T1000 (cell line): ENCODE measurements around the gene RPS18.
"Not testable (repeated sequence)": the region's sequence is repeated elsewhere in the genome, so short reads cannot be mapped to it uniquely, and the experiment has no call there.

ENCODE experiments used
- DNase-seq: peaks from one replicate; lab custom pipeline; 2025; ENCODE audit warnings: mixed read lengths; lab: John Stamatoyannopoulos, UW

Gene RPS18

DNA sequence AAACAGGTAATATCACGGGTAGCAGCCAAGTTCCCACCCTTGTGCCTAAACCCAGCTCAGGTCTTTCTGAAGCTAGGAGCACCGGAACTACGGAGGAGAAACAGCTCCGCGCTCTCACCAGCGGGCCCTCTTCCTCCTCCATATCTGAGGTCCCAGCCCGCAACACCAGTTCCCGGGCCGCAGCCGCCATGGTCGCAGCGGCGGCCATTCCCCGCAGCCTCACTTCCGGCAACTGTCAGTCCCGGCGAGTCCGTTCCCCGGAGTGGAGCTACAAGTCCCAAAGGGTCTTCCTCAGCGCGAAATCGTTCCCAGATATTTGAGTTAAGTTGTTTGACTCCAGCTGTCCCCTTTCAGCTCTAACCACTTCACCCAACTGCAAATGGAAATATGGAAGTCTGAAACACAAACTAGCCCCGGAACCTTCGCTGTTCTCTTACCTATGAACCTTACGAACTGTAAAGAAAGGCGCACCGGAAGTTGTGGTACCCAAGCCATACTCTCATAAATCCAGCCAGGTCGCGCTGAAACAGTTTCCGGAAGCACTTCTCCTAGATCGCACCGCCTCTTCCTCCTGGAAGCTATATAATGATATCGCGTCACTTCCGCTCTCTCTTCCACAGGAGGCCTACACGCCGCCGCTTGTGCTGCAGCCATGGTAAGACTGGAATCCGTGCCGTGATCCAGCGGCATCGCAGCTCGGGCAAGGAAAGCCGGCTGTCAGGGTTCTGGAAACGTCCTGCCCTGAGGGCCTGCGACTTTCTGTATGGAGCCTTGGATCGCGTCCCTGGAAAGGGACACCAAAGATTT, at the start of gene RPS18, which contains the start of gene VPS52:
RPS18 (plus strand) TSS at position 608 of the 807 bp plus-strand sequence; CDS start at position 653, 45 bp downstream.
VPS52 (minus strand) TSS at position 409 of the 807 bp plus-strand sequence; CDS start at position 208, 201 bp downstream.
- DNase-seq, result peak; percentile 93

DNA sequence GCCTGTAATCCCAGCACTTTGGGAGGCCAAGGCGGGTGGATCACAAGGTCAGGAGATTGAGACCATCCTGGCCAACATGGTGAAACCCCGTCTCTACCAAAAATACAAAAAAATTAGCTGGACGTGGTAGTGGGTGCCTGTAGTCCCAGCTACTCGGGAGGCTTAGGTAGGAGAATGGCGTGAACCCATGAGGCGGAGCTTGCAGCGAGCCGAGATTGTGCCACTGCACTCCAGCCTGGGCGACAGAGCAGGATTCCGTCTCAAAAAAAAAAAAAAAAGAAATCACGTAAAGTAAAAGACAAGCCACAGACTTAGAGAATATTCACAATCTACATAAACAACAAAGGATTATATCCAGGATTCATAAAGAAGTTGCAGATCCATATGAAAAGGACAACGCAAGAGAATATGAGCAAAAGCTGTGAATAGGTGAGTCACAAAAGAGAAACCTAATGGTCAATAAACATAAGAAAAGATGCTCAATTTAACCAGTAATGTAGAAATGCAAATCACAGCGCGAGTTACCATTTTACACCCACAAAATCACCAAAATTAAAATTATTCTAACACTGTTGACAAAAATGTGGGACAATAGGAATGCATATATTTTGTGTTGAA, 45.3 kb upstream of the RPS18 start:
- DNase-seq, result not testable (repeated sequence)

DNA sequence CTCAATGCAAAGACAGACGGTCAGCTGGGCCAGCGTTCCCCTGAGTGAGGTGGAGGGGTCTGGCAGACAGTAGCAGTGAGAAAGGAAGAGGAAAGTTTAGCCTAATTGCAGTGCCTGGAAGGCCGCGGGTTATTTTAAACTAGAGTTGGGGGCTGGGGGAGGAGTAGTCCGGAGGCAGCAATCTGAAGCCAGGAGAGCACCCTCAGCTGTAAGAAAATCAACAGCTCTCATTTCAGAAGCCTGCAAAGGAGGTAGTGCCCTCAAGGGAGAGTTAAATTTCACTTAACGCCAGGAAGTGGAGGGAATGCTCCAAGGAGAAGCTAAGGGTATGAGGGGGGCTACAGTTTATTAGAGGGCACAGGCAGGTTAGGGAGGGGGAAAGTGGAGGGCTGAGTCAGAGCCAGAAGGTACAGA, 36.6 kb upstream of the RPS18 start:
- no peak for DNase-seq

DNA sequence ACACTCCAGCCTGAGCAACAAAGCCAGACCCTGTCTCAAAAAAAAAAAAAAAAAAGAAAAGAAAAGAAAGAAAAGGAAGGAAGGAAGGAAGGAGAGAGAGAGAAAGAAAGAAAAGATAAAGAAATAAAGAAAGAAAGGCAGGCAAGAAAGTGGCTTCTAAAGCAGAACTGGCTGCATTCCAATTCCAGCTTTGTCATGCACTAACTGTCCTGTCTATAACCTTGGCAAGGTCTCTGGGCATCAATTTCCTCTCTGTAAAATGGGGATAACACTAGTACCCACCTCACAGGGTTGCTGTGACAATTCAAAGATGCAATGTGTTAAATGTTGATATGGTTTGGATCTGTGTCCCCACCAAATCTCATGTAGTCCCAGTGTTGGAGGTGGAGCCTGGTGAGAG, 35.5 kb upstream of the RPS18 start:
- no peak for DNase-seq

DNA sequence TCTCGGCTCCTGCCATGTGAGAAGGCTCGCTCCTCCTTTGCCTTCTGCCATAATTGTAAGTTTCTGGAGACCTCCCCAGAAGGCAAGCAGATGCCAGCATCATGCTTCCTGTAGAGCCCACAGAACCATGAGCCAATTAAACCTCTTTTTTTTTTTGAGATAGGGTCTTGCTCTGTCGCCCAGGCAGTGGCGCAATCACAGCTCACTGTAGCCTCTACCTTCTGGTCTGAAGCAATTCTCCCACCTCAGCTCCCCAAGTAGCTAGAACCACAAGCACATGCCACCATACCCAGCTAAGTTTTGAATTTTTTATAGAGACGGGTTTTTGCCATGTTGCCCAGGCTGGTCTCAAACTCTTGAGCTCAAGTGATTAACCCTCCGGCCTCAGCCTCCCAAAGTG, 35.0 kb upstream of the RPS18 start:
- DNase-seq, result no peak

DNA sequence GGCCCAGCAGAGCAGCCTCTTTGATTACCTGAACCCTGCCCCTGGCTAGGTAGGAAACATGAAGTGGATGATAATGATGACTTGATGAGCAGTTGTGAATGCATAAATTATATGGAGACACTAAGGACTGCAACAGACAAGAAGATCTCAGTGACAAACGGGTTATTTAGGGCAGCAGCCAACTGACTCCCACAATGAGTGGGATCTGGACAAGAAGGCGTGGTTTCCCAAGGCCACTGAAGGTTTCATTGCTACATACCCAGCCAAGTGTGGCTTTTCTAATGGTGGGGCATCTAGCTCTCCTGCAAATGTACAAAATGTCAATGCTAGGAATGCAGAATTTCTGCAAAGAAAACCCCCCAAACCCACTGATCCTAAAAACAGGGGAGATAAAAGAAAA, 34.1 kb upstream of the RPS18 start:
- no peak for DNase-seq

DNA sequence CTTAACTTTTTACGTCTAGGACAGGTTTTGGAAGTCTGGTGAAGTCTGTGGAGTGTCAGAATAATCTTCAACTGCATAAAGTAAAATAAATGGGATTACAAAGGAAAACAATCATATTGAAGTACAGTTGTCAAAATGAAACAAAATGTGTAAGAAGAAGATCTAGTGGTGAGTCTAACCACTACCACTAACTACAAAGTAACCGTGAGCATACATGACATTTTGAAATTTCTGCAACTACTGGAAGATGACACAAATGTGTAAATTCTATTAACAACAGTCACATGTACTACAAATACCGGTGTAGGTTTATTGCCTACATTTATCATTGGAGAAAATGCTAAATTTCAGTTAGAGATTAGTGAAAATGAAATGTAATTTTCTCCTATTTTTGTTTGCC, 29.9 kb upstream of the RPS18 start:
- DNase-seq, result no peak

DNA sequence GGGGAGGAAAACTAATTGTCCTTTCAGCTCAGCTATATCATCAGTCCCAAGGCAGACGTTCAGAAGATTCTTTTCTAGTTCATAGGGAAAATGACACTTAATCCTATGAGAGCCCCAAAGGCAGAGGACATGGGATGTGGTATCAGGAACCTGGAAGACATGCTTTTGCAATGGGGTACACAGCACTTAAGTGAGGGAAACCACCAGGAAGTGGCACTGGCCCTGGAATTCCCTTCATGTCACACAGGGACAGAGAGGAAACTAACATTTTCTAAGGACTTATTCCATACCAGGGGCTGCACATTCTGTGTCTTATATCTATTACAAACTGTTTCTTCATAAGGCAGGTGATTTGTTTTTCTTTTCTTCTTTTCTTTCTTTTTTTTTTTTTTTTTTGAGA, 28.4 kb upstream of the RPS18 start:
- no peak for DNase-seq

DNA sequence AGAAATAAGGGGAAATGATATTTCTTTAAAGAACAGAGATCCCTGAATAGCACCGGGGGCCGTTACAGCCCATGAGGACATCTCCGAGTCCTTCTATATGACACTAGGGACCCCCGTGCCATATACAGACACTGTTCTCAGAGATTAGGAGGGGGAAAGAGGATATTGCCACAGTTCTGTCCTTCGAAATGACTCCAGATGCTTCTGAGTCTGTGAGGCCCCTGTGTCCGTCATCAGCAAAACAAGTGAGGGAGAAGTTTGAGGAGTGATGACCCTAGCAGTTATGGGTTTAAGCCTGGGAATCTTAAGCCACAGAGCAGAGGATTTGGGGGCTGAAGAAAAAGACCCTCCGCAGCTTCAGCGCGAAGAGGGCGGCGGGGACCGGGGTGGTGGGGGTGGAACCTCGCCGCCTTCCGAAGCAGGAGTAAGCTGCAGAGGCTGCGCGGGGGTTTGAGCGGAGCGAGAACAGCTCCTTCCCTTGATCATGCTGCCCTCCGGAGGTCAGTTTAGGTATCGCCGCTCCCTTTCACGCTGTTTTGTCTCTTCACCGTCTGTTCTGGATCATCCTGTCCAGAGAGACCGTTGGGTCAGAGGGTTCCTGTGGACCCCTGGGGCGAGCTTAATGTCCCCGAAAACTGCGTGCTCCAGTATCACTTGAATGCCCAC, 23.8 kb upstream of the RPS18 start:
- peak; percentile 77 for DNase-seq

DNA sequence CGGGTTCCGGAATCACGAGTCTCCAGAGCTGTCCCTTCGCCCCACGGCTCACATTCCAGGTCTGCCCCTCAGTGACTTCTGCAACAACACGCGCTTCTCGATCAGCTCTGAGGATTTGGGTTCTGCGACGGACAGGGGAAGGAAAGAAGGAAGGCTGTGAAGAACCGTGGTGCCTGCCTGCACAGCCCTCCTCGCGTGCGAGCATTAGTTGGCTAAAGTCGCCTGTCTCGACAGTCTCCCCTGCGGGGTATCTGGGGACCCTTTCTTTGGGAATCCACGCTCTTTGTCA, 23.3 kb upstream of the RPS18 start:
- DNase-seq, result no peak

DNA sequence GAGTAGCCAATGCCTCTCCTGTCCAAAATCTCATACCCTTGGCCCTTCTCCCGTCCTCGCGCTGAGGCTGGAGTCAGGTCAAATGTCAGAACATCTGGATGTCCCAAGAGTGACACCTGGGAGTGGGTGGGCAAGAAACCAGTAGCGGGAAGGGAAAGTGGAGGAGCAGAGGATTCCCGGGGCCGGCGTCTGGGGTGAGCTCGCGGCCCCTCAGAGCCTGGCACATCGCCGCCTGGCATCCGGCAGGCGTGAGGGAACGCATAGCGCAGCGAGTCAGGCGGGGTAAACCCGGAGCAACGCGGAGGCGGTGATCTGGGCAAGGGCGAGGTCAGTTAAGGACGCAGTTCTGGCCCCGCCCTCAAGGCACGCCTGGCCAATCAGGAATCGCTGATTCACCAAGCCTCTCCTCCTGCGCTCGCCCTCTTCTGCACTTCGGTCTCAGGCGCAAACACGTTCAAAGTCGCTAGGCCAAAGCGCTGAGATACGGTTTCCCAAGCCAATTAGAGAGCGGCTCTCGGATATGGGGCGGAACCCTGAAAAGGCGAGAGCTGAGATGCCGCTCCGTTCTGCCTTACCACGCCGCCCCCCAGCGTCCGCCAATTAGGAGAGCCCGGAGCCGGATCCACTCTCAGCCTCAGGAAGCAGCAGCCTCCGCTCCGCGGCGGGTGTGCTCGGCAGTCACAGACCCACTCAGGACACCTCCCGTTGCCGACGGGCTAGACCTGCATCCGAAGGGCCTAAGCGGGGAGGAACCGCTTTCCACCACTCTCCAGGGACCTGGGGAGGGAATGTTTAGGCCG, 22.7 kb upstream of the RPS18 start:
- peak; percentile 93 for DNase-seq

DNA sequence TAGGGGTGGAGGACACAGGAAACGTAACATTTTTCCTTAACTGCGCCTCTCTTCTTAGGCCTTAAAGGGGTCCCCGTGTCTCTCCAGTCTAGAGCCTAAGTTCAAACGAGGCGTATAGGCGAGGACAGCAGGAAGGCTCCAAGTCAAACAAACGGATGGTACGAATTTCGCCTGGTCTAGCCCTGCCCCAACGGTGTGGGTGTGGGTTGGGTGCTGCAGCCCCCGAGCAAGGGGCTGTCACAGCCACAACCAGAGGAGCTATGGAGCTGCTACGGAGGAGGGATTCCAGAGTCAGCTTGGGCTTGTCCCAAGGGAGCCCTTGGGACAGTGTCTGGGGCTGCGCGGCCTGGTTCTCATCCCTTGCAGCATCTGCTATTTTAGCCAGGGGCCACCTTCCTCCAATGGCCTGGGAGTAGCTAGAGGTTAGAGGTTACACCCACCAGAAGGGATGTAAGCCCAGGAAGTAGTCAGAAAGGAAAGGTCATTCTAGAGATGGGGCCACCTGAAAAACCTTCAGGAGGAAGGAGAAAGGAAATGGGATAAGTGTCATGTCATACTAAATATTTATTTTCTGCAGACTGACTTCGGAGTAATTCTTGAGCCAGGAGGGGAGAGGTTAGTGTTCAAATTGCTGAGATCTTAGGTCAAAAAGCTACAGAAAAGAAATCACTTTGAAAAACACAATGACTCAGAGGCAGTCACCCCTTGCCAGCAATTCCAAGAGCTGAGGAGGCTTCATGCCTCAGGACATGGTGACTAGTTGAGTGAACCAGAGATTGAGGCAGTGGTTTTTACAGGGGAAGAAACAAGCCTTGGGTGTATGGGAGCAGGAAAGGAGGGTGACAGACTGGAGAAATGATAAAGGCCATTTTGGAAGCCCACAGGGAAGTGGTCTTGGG, 21.9 kb upstream of the RPS18 start:
- DNase-seq, result peak; percentile 57

DNA sequence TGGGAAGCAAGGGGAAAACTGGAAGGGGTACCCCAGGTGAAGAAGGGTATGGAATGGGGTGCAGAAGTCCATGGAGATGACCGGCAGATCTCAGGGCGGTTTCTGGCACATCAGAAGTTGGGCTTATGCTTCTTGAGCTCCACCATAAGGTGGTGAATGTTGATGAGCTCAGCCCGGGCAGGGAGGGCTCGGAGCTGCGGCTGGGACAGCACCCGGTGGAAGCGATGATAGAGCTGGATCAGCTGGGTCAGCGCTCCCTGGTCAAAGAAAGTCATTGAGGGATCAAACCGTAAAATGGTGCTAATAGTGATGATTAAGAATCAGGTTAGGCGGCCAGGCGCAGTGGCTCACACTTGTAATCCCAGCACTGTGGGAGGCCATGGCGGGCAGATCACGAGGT, 21.1 kb upstream of the RPS18 start:
- DNase-seq, result no peak

DNA sequence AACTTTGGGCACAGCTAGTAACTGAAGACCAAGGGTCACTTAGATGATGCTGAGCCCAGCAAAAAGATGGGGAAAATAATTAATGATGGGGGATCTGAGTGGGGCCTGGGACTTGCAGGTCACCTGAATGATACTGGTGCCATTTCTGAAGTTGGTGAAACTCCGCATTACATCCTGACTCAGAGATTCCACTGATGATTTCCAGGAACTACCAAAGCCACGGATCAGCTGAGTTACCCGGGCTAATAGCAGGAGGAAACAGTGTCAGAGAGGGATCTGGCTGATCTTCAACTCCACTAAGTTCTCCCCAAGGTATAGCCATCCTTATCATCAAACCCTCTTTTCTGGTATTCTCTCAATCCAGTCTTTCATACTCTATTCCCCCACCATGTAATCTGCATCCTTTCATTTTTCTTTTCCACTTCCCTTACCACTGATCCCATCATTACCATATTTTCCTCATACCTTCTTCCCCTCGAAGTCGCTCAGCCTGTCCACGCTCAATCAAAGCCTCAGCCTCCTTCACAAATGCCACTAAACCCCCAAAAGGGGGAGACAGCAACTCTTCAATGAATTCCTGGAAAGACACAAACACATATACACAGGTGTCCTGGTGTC, 20.4 kb upstream of the RPS18 start:
- DNase-seq, result no peak

DNA sequence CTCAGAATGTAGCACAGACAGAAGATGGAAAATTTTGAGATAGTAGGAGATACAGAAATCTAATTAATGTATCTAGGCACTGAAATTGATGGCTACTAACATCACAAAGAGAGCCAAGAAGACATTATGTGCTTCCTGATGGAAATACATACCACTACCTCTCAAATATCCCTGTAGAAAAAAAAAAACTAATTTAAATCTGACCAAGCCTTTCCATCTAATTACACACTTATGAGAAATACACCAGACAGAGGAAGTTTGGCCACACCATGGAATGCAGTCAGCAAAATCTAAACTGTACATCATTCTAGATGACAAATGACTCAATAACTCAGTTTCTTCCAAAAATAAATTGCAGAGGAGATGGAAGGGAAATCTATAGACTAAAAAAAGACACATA, 19.1 kb upstream of the RPS18 start:
- no peak for DNase-seq

DNA sequence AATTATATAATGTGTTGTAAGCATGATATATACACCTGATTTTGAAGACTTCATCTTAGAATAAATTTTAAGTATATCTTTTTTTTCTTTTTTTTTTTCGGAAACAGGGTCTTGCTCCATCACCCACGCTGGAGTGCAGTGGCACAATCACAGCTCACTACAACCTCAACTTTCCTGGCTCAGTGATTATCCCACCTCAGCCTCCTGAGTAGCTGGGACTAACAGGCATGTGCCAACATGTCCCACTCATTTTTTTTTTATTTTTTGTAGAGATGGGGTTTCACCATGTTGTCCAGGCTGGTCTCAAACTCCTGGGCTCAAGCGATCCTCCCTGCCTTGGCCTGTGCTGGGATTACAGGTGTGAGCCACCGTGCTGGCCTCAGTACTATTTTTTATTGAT, 17.3 kb upstream of the RPS18 start:
- DNase-seq, result no peak

DNA sequence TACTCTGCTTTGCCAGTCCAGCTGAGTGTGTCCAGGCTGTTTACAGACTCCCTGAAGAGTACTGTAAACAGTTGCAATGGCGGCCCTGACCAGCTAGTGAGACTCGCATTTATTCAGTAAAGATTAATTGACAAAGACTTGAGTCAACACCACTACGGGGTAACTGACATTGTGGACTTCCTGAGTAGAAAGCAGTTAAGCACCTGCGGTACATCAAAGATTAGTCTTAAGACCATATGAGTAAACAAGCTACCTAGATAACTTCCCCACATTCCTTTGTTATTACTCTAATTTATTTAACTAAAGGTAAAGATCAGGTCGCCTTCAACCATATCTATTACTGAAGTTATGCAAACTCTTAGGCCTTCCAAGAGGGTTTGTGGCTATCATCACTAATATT, 12.8 kb upstream of the RPS18 start:
- no peak for DNase-seq

DNA sequence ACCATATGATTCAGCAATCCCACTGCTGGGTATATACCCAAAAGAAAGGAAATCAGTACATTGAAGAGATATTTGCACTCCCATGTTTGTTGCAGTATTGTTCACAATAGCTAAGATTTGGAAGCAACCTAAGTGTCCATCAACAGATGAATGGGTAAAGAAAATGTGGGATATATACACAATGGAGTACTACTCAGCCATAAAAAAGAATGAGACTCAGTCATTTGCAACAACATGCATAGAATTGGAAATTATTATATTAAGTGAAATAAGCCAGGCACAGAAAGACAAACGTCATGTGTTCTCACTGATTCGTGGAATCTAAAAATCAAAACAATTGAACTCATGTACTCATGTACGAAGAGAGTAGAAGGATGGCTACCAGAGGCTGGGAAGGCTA, 9.4 kb upstream of the RPS18 start:
- DNase-seq, result not testable (repeated sequence)

DNA sequence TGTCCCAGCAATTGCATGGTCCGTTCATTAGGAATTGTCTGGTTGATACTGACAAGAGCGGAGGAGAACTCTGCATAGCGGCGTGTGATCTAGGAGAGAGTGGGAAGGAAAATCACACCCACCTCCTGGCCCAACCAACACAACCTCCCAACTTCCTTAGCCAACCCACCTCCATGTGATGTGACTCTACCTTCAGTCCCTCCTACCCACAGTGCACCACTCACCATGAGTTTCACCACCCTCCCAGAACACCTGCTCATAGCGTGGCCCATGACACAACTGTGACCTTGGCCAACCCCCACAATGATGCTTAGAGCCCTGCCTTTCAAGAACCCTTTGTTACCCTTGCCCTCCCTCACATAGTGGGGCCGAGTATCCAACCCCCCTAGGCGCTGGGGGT, 7.9 kb upstream of the RPS18 start:
- DNase-seq, result no peak

DNA sequence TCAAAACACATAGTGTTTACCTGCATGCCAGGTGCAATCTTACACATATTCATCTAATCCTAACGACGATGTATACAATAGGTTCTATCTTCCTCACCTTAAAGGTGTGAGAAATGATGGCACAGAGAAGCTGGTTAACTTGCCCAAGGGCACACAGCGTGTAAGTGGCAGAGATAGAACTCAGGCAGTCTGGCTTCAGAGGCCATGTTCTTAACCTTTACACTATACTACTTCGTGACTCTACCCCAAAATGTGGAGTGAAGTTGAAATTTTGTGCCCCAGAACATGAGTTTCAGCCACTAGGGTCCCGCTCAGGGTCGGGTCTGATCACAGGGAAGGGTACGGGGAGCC, 783 bp upstream of the RPS18 start:
- DNase-seq, result no peak
